Naive thymus-derived CD4-positive, alpha-beta T cell (primary cell): ENCODE data around the gene SCN1B. TPM values are rescaled to one million over a fixed set of nuclear protein-coding genes. Genes with fewer than 3 reads are reported as not detected.

Source experiments
- ATAC-seq: fragments of 150-1000 bp; cut with Tn5 transposase; 2 replicates; pipeline ENCODE4 v1.10.0; 2021; ENCODE audit warnings: mild to moderate bottlenecking, moderate library complexity
- CTCF ChIA-PET: fragments of 350-600 bp; sonication (Branson Sonifier 250); formaldehyde crosslinking; loops from one replicate; lab custom pipeline; 2021; ENCODE audit warnings: antibody characterized with exemption; lab: Charles Lee
- POLR2A ChIA-PET: fragments of 350-600 bp; sonication (Branson Sonifier 250); formaldehyde crosslinking; loops from one replicate; lab custom pipeline; 2021; ENCODE audit warnings: antibody characterized with exemption, inconsistent platforms; lab: Charles Lee
- DNase-seq, 9 donors: peaks; one replicate each; pipeline versions ENCODE4 v3.0.0 to v3.0.0-alpha.2; 2020 to 2022; ENCODE audit warnings: mixed read lengths in 1 of 9
- H3K27ac ChIP-seq: one replicate; pipeline ENCODE4 v1.7.0; 2013; ENCODE audit warnings: mild to moderate bottlenecking, low read depth, low read length, moderate library complexity
- H3K27me3 ChIP-seq, 2 donors: one replicate each; pipeline ENCODE4 v1.7.0; 2013; ENCODE audit warnings: low read length in 2 of 2, mild to moderate bottlenecking in 2 of 2, moderate library complexity in 2 of 2; ENCODE audit not compliant: control insufficient read depth in 2 of 2, insufficient read depth in 2 of 2
- H3K36me3 ChIP-seq, 3 experiments: 1 replicate in 2 of 3; 2 replicates in 1 of 3; pipeline ENCODE4 v1.7.0; 2013; ENCODE audit warnings: low read length in 3 of 3, mild to moderate bottlenecking in 3 of 3, moderate library complexity in 1 of 3; ENCODE audit not compliant: insufficient read depth in 3 of 3, control insufficient read depth in 2 of 3
- H3K4me1 ChIP-seq, 2 donors: one replicate each; pipeline ENCODE4 v1.7.0; 2013; ENCODE audit warnings: low read length in 2 of 2, mild to moderate bottlenecking in 2 of 2, moderate library complexity in 1 of 2; ENCODE audit not compliant: control insufficient read depth in 2 of 2, insufficient read depth in 2 of 2
- H3K4me3 ChIP-seq: 2 replicates; pipeline ENCODE4 v1.7.0; 2013; ENCODE audit warnings: mild to moderate bottlenecking, low read length
- H3K9me3 ChIP-seq, 3 experiments: 1 replicate in 2 of 3; 2 replicates in 1 of 3; pipeline ENCODE4 v1.7.0; 2013; ENCODE audit warnings: low read length in 3 of 3; ENCODE audit not compliant: control insufficient read depth in 2 of 3
- H3K27ac Mint-ChIP-seq, 9 donors: one replicate each; pipeline ENCODE4 v1.8.0; 2020 to 2022; ENCODE audit warnings: mixed read lengths in 9 of 9, mild to moderate bottlenecking in 8 of 9, moderate library complexity in 5 of 9, inconsistent platforms in 2 of 9
- H3K27me3 Mint-ChIP-seq, 5 donors: one replicate each; pipeline ENCODE4 v1.8.0; 2021 to 2022; ENCODE audit warnings: mixed read lengths in 5 of 5, mild to moderate bottlenecking in 1 of 5
- H3K36me3 Mint-ChIP-seq, 5 donors: one replicate each; pipeline ENCODE4 v1.8.0; 2020 to 2022; ENCODE audit warnings: mixed read lengths in 5 of 5, mild to moderate bottlenecking in 3 of 5, inconsistent platforms in 1 of 5
- H3K4me1 Mint-ChIP-seq, 7 donors: one replicate each; pipeline ENCODE4 v1.8.0; 2020 to 2022; ENCODE audit warnings: mixed read lengths in 7 of 7, mild to moderate bottlenecking in 3 of 7, inconsistent platforms in 1 of 7
- H3K4me3 Mint-ChIP-seq, 10 donors: one replicate each; pipeline ENCODE4 v1.8.0; 2020 to 2022; ENCODE audit warnings: mild to moderate bottlenecking in 10 of 10, mixed read lengths in 10 of 10, moderate library complexity in 6 of 10, inconsistent platforms in 2 of 10
- H3K9me3 Mint-ChIP-seq, 11 donors: one replicate each; pipeline ENCODE4 v1.8.0; 2020 to 2022; ENCODE audit warnings: mixed read lengths in 11 of 11, mild to moderate bottlenecking in 4 of 11, inconsistent platforms in 1 of 11, moderate library complexity in 1 of 11
- intact Hi-C, 2 donors: fragments of 100-400 bp; cut with micrococcal nuclease; formaldehyde crosslinking; loops; one replicate each; pipeline ENCODE4 v1.15.1; 2023
- polyA plus RNA-seq, 2 donors: library from polyadenylated mRNA; unstranded; fragments of 300-500 nt; fragmentation: Illumina TruSeq; gene quantifications; one replicate each; pipeline ENCODE4 v1.2.3, GENCODE V29; 2021
- total RNA-seq, 6 experiments: library from RNA in 5 of 6; stranded (reverse) in 5 of 6; gene quantifications; 1 replicate in 5 of 6; 2 replicates in 1 of 6; pipeline ENCODE4 v1.2.3 and lab custom pipeline; 2021 to 2026

Gene SCN1B
- total and polyA plus RNA-seq, 7 experiments from 2014 or later, result 0.23 to 1.9 (median 1.6) TPM; not detected in 1

DNA sequence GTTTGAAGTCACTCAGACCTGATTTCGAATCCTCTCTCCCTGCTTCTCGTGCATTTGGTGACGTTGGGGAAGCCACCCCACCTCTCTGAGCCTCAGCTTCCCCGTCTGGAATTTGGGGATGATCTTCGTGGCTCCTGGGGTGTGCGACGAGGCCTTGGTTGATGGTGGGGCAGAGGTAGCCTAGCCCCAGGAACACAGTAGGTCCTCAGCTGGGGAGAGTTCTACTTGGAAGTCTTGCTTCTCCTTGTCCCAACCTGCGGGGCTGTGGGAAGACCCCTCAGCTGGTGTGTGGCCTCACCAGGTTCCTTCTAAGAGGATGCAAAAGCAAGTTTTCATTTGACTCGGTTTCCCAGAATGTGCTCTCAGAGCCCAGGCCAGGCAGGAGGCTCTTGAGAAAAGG lies 24.4 kb downstream of the SCN1B start:
- Mint-ChIP-seq H3K4me3 (no peak overlapping the region), H3K36me3 (no peaks in the 10 kb centered on the region), H3K27me3 (peaks cover 0 to 11% (median 6%) of the 10 kb centered on the region in 5 donors), H3K27ac (no peak overlapping the region), H3K9me3 (no peaks in the 10 kb centered on the region), H3K4me1 (peaks cover 0 to 1% (median 0%) of the 10 kb centered on the region in 7 donors)
- H3K27me3 ChIP-seq, result no peaks in the 10 kb centered on the region
- H3K27ac ChIP-seq, result no peak overlapping the region
- H3K36me3 ChIP-seq, result no peaks in the 10 kb centered on the region
- intact Hi-C loops, result no loop called here
- no peak overlapping the region for H3K4me3 ChIP-seq
- no peaks in the 10 kb centered on the region for H3K9me3 ChIP-seq
- POLR2A ChIA-PET, result no interaction called here
- ATAC-seq, result no peak
- H3K4me1 ChIP-seq, result no peaks in the 10 kb centered on the region
- CTCF ChIA-PET, result interaction anchor here (0.5 to 0.9 kb wide), 2 partner anchors 12 to 383 kb away, joined by 4 to 5 read pairs; no protein-coding TSS in a partner anchor
- no peak for DNase-seq

DNA sequence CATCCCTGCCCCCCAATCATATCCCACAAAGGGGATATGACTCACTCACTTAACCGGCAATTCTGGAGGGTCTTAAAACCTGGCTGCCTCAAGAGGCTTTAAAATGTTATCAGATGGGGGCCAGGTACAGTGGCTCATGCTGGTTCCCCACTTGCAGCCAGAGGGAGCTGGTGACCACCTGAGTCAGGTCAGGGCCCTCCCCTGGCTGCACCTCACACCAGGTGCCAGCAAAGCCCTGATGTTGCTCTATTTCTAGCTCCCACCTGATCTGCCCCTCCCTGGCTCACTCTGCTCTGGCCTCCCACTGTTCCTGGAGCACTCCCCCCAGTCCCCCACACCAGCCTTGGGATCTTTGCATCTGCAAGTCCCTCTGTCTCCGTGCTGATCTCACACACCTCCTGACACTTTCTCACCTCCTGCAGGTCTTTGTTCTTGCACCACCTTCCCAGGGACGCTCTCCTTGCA lies 25.5 kb downstream of the SCN1B start:
- CTCF ChIA-PET, result interaction anchor here (1.0 kb wide), 1 partner anchor 31 kb away, joined by 3 read pairs; no protein-coding TSS in a partner anchor
- no peak for ATAC-seq

DNA sequence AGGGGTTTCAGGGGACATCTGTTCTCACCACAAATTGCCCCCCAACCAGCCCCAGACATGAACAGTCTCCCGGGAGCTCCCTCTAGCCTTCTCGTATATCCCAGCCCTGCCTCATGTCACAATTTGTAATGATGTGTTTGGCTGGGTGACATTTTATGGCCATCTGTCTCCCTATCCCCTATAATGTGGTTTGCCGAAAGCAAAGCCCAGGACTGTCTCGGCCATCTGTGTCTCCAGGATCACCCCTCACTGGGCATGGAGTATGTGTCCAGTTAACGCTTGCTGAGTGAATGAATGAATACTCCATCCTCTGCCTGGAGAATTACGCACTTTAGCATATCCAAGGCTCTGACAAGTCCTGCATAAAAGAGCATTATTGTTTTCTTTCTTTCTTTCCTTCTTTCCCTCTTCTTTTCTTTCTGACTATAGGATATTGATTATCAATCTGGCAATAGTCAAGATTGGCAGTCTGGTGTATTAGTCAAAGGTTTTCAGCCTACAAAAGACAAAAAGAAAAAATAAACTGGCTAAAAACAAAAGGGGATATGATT lies 26.3 kb downstream of the SCN1B start:
- CTCF ChIA-PET, result no interaction called here
- ATAC-seq, result no peak
- no peaks in the 10 kb centered on the region for H3K36me3 Mint-ChIP-seq
- no peak overlapping the region for H3K27ac Mint-ChIP-seq
- H3K27me3 Mint-ChIP-seq, result peaks cover 0 to 11% (median 6%) of the 10 kb centered on the region in 5 donors
- Histone ChIP-seq H3K9me3 (no peaks in the 10 kb centered on the region), H3K36me3 (no peaks in the 10 kb centered on the region), H3K4me3 (no peak overlapping the region), H3K27me3 (no peaks in the 10 kb centered on the region), H3K27ac (no peak overlapping the region), H3K4me1 (no peaks in the 10 kb centered on the region)
- no peak overlapping the region for H3K4me3 Mint-ChIP-seq
- no peaks in the 10 kb centered on the region for H3K9me3 Mint-ChIP-seq
- POLR2A ChIA-PET, result no interaction called here
- peaks cover 0 to 1% (median 0%) of the 10 kb centered on the region in 7 donors for H3K4me1 Mint-ChIP-seq
- no peak for DNase-seq
- intact Hi-C loops, result no loop called here

More for the DNA sequence above, 25.5 kb downstream of the SCN1B start:
- Mint-ChIP-seq H3K36me3 (no peaks in the 10 kb centered on the region), H3K4me3 (peak overlapping the region in 1 of 10 donors; percentile 21), H3K9me3 (no peaks in the 10 kb centered on the region), H3K27me3 (peaks cover 0 to 11% (median 6%) of the 10 kb centered on the region in 5 donors), H3K27ac (peak overlapping the region in 1 of 9 donors; percentile 61), H3K4me1 (peaks cover 0 to 1% (median 0%) of the 10 kb centered on the region in 7 donors)
- no peaks in the 10 kb centered on the region for H3K9me3 ChIP-seq
- H3K27ac ChIP-seq, result no peak overlapping the region
- H3K36me3 ChIP-seq, result no peaks in the 10 kb centered on the region
- DNase-seq, result no peak
- intact Hi-C loops, result no loop called here
- no peaks in the 10 kb centered on the region for H3K27me3 ChIP-seq
- H3K4me1 ChIP-seq, result no peaks in the 10 kb centered on the region
- POLR2A ChIA-PET, result no interaction called here
- no peak overlapping the region for H3K4me3 ChIP-seq

DNA sequence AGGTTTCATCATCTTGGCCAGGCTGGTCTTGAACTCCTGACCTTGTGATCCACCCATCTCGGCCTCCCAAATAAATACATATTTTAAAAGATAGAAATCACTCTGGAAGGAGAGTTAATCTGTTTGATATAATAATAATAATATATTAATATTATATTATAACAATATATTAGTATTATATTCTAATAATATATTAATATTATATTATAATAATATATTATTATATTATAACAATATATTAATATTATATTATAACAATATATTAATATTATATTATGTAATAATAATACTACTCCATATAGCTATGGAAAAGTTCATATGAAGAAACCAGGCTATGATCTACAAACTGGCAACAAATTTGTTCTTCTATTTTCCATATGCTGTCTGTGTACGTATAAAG lies 28.1 kb downstream of the SCN1B start:
- CTCF ChIA-PET, result interaction anchor here (0.7 kb wide), 1 partner anchor 14 kb away, joined by 4 read pairs; no protein-coding TSS in a partner anchor
- Mint-ChIP-seq H3K4me1 (peaks cover 0 to 1% (median 0%) of the 10 kb centered on the region in 7 donors), H3K27me3 (peaks cover 0 to 11% (median 6%) of the 10 kb centered on the region in 5 donors), H3K36me3 (no peaks in the 10 kb centered on the region), H3K4me3 (no peak overlapping the region), H3K27ac (no peak overlapping the region), H3K9me3 (no peaks in the 10 kb centered on the region)
- no peak for ATAC-seq
- DNase-seq, result no peak
- Histone ChIP-seq H3K27ac (no peak overlapping the region), H3K9me3 (no peaks in the 10 kb centered on the region), H3K4me1 (no peaks in the 10 kb centered on the region), H3K4me3 (no peak overlapping the region), H3K36me3 (no peaks in the 10 kb centered on the region), H3K27me3 (no peaks in the 10 kb centered on the region)
- POLR2A ChIA-PET, result no interaction called here
- intact Hi-C loops, result no loop called here

DNA sequence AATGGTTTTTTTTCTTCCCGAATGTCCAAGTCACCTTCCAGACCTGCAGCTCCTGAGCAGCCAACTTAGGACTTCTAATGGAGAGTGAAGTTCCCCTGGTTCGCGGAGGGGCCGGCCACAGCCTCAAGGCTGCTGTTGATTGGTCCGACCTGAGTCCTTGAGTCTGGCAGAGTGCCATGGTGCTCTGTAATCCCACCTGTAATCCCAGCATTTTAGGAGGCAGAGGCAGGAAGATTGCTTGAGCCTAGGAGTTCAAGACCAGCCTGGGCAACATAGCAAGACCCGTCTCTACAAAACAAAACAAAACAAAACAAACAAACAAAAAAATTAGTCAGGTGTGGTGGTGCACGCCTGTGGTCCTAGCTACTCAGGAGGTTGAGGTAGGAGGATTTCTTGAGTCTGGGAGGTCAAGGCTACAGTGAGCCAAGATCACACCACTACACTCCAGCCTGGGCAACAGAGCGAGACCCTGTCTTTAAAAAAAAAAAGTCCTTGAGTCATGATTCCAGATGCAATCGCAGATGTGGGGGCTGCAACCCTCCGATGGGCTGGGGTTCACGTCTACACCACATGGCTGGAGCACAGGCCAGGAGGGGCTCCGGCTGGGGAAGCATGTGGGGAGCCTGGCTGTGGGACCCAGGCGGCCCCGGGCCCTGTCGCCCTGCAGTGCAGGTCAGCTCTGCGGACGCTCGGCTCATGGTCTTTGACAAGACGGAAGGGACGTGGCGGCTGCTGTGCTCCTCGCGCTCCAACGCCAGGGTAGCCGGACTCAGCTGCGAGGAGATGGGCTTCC lies 28.9 kb downstream of the SCN1B start:
- no peaks in the 10 kb centered on the region for H3K9me3 Mint-ChIP-seq
- Histone ChIP-seq H3K9me3 (no peaks in the 10 kb centered on the region), H3K4me1 (no peaks in the 10 kb centered on the region), H3K4me3 (no peak overlapping the region), H3K27ac (no peak overlapping the region), H3K36me3 (no peaks in the 10 kb centered on the region), H3K27me3 (no peaks in the 10 kb centered on the region)
- intact Hi-C loops, result no loop called here
- ChIA-PET CTCF (interaction anchor here (0.7 kb wide), 1 partner anchor 15 kb away, joined by 4 read pairs; no protein-coding TSS in a partner anchor), POLR2A (no interaction called here)
- H3K27ac Mint-ChIP-seq, result no peak overlapping the region
- no peaks in the 10 kb centered on the region for H3K36me3 Mint-ChIP-seq
- no peak for DNase-seq
- no peak for ATAC-seq
- no peak overlapping the region for H3K4me3 Mint-ChIP-seq
- H3K4me1 Mint-ChIP-seq, result peaks cover 0 to 4% (median 0%) of the 10 kb centered on the region in 7 donors
- peaks cover 0 to 11% (median 6%) of the 10 kb centered on the region in 5 donors for H3K27me3 Mint-ChIP-seq

DNA sequence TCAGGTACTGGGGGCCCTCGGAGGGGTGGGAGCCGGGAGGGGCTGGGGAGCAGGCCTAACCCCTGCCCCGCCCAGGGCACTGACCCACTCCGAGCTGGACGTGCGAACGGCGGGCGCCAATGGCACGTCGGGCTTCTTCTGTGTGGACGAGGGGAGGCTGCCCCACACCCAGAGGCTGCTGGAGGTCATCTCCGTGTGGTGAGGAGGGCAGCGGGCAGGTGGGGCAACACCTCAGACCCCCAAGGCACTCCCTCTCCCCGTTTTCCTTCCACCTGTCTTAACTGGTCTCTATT lies 29.5 kb downstream of the SCN1B start:
- H3K4me1 ChIP-seq, result no peaks in the 10 kb centered on the region
- H3K27me3 ChIP-seq, result no peaks in the 10 kb centered on the region
- POLR2A ChIA-PET, result no interaction called here
- Mint-ChIP-seq H3K36me3 (no peaks in the 10 kb centered on the region), H3K9me3 (no peaks in the 10 kb centered on the region), H3K4me1 (peaks cover 0 to 4% (median 0%) of the 10 kb centered on the region in 7 donors), H3K4me3 (no peak overlapping the region), H3K27ac (no peak overlapping the region), H3K27me3 (peaks cover 0 to 11% (median 6%) of the 10 kb centered on the region in 5 donors)
- H3K27ac ChIP-seq, result no peak overlapping the region
- intact Hi-C loops, result loop anchor here in 1 of 2 donors (10.0 kb wide), 1 partner anchor 435 kb away; the partner anchor contains the start of gene KRTDAP
- ATAC-seq, result no peak
- no peak overlapping the region for H3K4me3 ChIP-seq
- CTCF ChIA-PET, result no interaction called here
- H3K9me3 ChIP-seq, result no peaks in the 10 kb centered on the region
- H3K36me3 ChIP-seq, result no peaks in the 10 kb centered on the region
- DNase-seq, result no peak
